Loucy (cell line): ENCODE results near the gene SP8.
"Not testable (repeated sequence)": the region's sequence is repeated elsewhere in the genome, so short reads cannot be mapped to it uniquely, and the experiment has no call there.

ENCODE experiments used
- H2AFZ ChIP-seq: fragments of 200-600 bp; sonication (generic); 2 replicates; pipeline ENCODE4 v1.6.0; 2016; ENCODE audit warnings: antibody characterized with exemption, mild to moderate bottlenecking, low read length, moderate library complexity
- H3F3A ChIP-seq: fragments of 200-600 bp; 2 replicates; pipeline ENCODE4 v1.6.0; 2016; ENCODE audit warnings: antibody characterized with exemption, low read depth, mild to moderate bottlenecking
- H3K27me3 ChIP-seq: fragments of 200-600 bp; sonication (generic); 2 replicates; pipeline ENCODE4 v1.6.1; 2014; ENCODE audit warnings: low read length, mild to moderate bottlenecking; ENCODE audit not compliant: insufficient read depth, poor library complexity, severe bottlenecking
- H3K36me3 ChIP-seq: fragments of 200-600 bp; sonication (generic); 2 replicates; pipeline ENCODE4 v1.6.1; 2016; ENCODE audit warnings: low read length; ENCODE audit not compliant: insufficient read depth
- H3K4me1 ChIP-seq: fragments of 200-600 bp; sonication (generic); 2 replicates; pipeline ENCODE4 v1.5.1; 2014; ENCODE audit warnings: low read length, mild to moderate bottlenecking; ENCODE audit not compliant: insufficient read depth, poor library complexity, severe bottlenecking
- H3K4me2 ChIP-seq: fragments of 200-600 bp; sonication (generic); 2 replicates; pipeline ENCODE4 v1.6.0; 2014; ENCODE audit warnings: antibody characterized with exemption, low read length, low read depth, mild to moderate bottlenecking; ENCODE audit not compliant: poor library complexity, severe bottlenecking
- H3K4me3 ChIP-seq: fragments of 200-600 bp; sonication (generic); 2 replicates; pipeline ENCODE4 v1.5.1; 2014; ENCODE audit warnings: low read length, mild to moderate bottlenecking, mixed read lengths; ENCODE audit not compliant: poor library complexity, severe bottlenecking
- H3K79me2 ChIP-seq: fragments of 200-600 bp; sonication (generic); 2 replicates; pipeline ENCODE4 v1.6.1; 2014; ENCODE audit warnings: low read length; ENCODE audit not compliant: insufficient read depth
- H3K9ac ChIP-seq: fragments of 200-600 bp; sonication (generic); 2 replicates; pipeline ENCODE4 v1.6.0; 2014; ENCODE audit warnings: mild to moderate bottlenecking, low read depth, low read length, moderate library complexity; ENCODE audit not compliant: poor library complexity, severe bottlenecking
- H3K9me2 ChIP-seq: fragments of 200-600 bp; sonication (generic); replicated peaks from 2 replicates; pipeline ENCODE4 v1.6.1; 2016; ENCODE audit warnings: low read depth, low read length, mixed read lengths
- H3K9me3 ChIP-seq: fragments of 200-600 bp; sonication (generic); 2 replicates; pipeline ENCODE4 v1.6.1; 2014; ENCODE audit warnings: mild to moderate bottlenecking, antibody characterized with exemption, low read length, low read depth; ENCODE audit not compliant: insufficient read depth
- H4K20me1 ChIP-seq: fragments of 200-600 bp; sonication (generic); 2 replicates; pipeline ENCODE4 v1.6.0; 2014; ENCODE audit warnings: antibody characterized with exemption, low read length, mild to moderate bottlenecking; ENCODE audit not compliant: insufficient read depth, poor library complexity, severe bottlenecking
- EZH2phosphoT487 ChIP-seq: fragments of 200-600 bp; IDR thresholded peaks from 2 replicates; pipeline ENCODE4 v1.6.1; 2018; ENCODE audit warnings: antibody characterized with exemption, mild to moderate bottlenecking, moderate library complexity, borderline replicate concordance
- TF ChIP-seq, protein P1 (sequence below): fragments of 200-600 bp; sonication (generic); conservative IDR thresholded peaks from 2 replicates; pipeline ENCODE4 v1.5.1; 2014; ENCODE audit warnings: mild to moderate bottlenecking, antibody characterized with exemption, low read length

The SP8 gene

DNA sequence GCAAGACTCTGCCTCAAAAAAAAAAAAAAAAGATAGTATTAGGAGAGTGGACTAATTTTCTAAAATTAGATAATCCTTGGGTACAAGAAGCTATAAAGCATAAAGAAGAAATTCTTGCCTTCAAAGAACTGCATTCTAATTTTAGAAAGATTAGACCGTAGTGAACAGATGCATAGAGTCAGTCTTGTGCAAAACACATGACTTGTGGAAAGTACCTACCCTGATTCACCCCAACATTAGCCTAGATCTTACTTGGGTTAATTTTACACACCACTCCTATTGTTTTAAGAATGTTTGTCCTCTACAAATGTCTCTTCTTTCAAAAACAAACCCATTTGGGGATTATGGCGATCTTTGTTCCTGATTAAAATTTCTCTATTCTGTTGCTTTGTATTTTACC lies 38.9 kb upstream of the SP8 start:
- no peaks in the 10 kb centered on the region for H3K36me3 ChIP-seq
- no peaks in the 10 kb centered on the region for H3K79me2 ChIP-seq
- H3K4me1 ChIP-seq, result peaks cover 10% of the 10 kb centered on the region
- no peaks in the 10 kb centered on the region for H3K27me3 ChIP-seq
- no peak overlapping the region for H2AFZ ChIP-seq
- no peaks in the 10 kb centered on the region for H3F3A ChIP-seq
- no peaks in the 10 kb centered on the region for H3K9me2 ChIP-seq
- H3K4me2 ChIP-seq, result no peak overlapping the region
- no peaks in the 10 kb centered on the region for H3K9me3 ChIP-seq
- no peak overlapping the region for H3K4me3 ChIP-seq
- TF ChIP-seq, protein P1, sequence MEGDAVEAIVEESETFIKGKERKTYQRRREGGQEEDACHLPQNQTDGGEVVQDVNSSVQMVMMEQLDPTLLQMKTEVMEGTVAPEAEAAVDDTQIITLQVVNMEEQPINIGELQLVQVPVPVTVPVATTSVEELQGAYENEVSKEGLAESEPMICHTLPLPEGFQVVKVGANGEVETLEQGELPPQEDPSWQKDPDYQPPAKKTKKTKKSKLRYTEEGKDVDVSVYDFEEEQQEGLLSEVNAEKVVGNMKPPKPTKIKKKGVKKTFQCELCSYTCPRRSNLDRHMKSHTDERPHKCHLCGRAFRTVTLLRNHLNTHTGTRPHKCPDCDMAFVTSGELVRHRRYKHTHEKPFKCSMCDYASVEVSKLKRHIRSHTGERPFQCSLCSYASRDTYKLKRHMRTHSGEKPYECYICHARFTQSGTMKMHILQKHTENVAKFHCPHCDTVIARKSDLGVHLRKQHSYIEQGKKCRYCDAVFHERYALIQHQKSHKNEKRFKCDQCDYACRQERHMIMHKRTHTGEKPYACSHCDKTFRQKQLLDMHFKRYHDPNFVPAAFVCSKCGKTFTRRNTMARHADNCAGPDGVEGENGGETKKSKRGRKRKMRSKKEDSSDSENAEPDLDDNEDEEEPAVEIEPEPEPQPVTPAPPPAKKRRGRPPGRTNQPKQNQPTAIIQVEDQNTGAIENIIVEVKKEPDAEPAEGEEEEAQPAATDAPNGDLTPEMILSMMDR, result no peak
- TF ChIP-seq EZH2phosphoT487, result no peak
- H3K9ac ChIP-seq, result no peak overlapping the region
- H4K20me1 ChIP-seq, result no peaks in the 10 kb centered on the region

DNA sequence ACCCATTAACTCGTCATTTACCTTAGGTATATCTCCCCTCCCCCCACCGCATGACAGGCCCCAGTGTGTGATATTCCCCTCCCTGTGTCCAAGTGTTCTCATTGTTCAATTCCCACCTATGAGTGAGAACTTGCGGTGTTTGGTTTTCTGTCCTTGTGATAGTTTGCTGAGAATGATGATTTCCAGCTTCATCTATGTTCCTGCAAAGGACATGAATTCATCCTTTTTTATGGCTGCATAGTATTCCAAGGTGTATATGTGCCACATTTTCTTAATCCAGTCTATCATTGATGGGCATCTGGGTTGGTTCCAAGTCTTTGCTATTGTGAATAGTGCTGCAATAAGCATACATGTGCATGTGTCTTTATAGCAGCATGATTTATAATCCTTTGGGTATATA lies 34.7 kb upstream of the SP8 start:
- not testable (repeated sequence) for H2AFZ ChIP-seq, H3K36me3 ChIP-seq, H3K4me2 ChIP-seq, H3K9ac ChIP-seq, H3K27me3 ChIP-seq, H3K4me1 ChIP-seq, H3K79me2 ChIP-seq, H3K4me3 ChIP-seq, H3K9me3 ChIP-seq, H3K9me2 ChIP-seq, H4K20me1 ChIP-seq, H3F3A ChIP-seq

DNA sequence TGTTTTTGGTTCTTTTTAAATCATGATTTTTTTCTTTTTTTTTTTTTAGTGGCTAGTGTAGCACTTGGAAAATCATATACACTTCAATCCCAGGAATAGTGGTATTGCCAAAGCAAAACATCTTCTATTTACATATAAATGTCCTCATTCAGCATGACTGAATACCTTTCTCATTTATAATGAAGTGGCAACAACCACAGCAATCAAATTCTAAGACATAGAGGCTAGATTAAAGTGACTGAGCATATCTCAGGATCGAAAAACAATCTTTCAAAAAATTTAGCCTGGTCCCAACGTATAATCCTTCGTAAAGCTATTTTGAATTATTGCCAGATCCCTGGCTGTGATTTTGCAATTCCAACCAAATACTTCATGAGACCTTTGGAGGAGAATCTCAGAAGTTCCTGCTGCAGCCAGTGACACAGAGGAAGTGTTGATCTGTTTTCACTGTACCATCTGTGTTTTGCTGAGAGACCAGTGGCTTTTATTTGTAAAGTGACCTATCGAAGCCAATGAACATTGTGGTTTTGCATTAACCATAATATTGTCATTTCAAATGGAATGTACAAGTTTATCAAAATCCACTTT lies 29.8 kb upstream of the SP8 start:
- Histone ChIP-seq H3K9me2 (no peaks in the 10 kb centered on the region), H4K20me1 (no peaks in the 10 kb centered on the region), H3K4me3 (no peak overlapping the region), H3K4me1 (no peaks in the 10 kb centered on the region), H3K4me2 (no peak overlapping the region), H3K79me2 (no peaks in the 10 kb centered on the region), H3K27me3 (no peaks in the 10 kb centered on the region), H2AFZ (no peak overlapping the region), H3K36me3 (no peaks in the 10 kb centered on the region), H3F3A (no peaks in the 10 kb centered on the region), H3K9ac (no peak overlapping the region), H3K9me3 (no peaks in the 10 kb centered on the region)
- TF ChIP-seq, protein P1, result no peak
- no peak for TF ChIP-seq EZH2phosphoT487

DNA sequence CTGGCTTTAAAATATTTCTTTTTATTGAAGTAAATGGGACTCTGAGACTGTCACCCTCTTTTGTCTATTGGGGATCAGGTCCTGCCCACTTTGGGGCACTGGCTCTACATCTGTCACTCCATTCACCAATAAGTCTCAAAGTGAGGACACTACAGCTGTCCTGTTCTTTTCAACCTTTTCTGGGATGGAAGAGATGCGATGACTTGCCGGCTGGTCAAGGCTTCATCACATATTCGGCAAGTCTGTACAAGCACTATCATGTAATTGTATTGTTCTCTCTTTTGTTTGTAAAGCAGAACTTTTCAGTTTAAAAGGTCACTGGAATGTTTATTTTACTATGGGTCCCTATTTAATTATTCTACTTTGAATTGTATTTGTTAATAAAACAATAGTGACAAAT lies 17.7 kb upstream of the SP8 start:
- Histone ChIP-seq H2AFZ (no peak overlapping the region), H3K4me2 (no peak overlapping the region), H3K9me2 (no peaks in the 10 kb centered on the region), H3K36me3 (no peaks in the 10 kb centered on the region), H3K4me3 (no peak overlapping the region), H3K79me2 (no peaks in the 10 kb centered on the region), H3K9ac (no peak overlapping the region), H3K9me3 (peaks cover 5% of the 10 kb centered on the region; the same call in 1 of the 2 replicates), H4K20me1 (no peaks in the 10 kb centered on the region), H3K27me3 (no peaks in the 10 kb centered on the region), H3K4me1 (no peaks in the 10 kb centered on the region), H3F3A (peaks cover 3% of the 10 kb centered on the region; the same call in 1 of the 2 replicates)
- TF ChIP-seq, protein P1, result no peak
- no peak for TF ChIP-seq EZH2phosphoT487
